Thyroid gland (tissue), 4 donors: ENCODE data around the gene SMCO3. TPM values are rescaled to one million over a fixed set of nuclear protein-coding genes. Genes with fewer than 3 reads are reported as not detected.

ENCODE experiments used
- DNase-seq, 2 donors: peaks; one replicate each; pipeline ENCODE4 v3.0.0-alpha.2; 2019
- H3K27ac ChIP-seq, 3 donors: fragments of 200-600 bp; sonication (generic); 1 replicate in 2 of 3; 2 replicates in 1 of 3; pipeline ENCODE4 v1.5.1; 2016 to 2019; ENCODE audit warnings: mild to moderate bottlenecking in 1 of 3, moderate library complexity in 1 of 3
- H3K27me3 ChIP-seq: fragments of 200-600 bp; sonication (generic); one replicate; pipeline ENCODE4 v1.5.1; 2019
- H3K36me3 ChIP-seq, 2 donors: fragments of 200-600 bp; sonication (generic); one replicate each; pipeline ENCODE4 v1.5.1; 2016 to 2019
- H3K4me1 ChIP-seq, 2 donors: fragments of 200-600 bp; sonication (generic); one replicate each; pipeline ENCODE4 v1.5.1; 2017 to 2019
- H3K4me3 ChIP-seq, 3 donors: fragments of 200-600 bp; sonication (generic); replicated peaks in 1 of 3; 1 replicate in 2 of 3; 2 replicates in 1 of 3; pipeline ENCODE4 v1.5.1; 2016; ENCODE audit warnings: mild to moderate bottlenecking in 1 of 3
- H3K9me3 ChIP-seq: fragments of 200-600 bp; sonication (generic); one replicate; pipeline ENCODE4 v1.5.1; 2017
- POLR2A ChIP-seq, 2 donors: fragments of 450-650 bp; IDR thresholded peaks; one replicate each; pipeline ENCODE4 v1.6.1; 2017; ENCODE audit warnings: antibody characterized with exemption in 2 of 2, mild to moderate bottlenecking in 2 of 2, moderate library complexity in 1 of 2
- WGBS, 2 donors: methylation state at CpG; one replicate each; pipeline ENCODE4 v1.1.5; 2017; 5-methylcytosine and 5-hydroxymethylcytosine counted together
- intact Hi-C: fragments of 100-400 bp; cut with DNase I; formaldehyde crosslinking; loops from one replicate; pipeline ENCODE4 v1.15.1; 2023
- total RNA-seq, 4 donors: library from RNA; depleted of rRNA; stranded (reverse); fragments of >200 nt; gene quantifications; one replicate each; pipeline ENCODE4 v1.2.3, GENCODE V29; 2016
- TF ChIP-seq, protein P1 (sequence below), 6 experiments: fragments of 200-600 bp in 3 of 6; fragments of 450-650 bp in 3 of 6; sonication (generic) in 3 of 6; IDR thresholded peaks; one replicate each; pipeline ENCODE4 v1.5.1; 2016 to 2019; ENCODE audit warnings: antibody characterized with exemption in 6 of 6, mild to moderate bottlenecking in 2 of 6, inconsistent platforms in 1 of 6, moderate library complexity in 1 of 6

SMCO3 gene
- total RNA-seq = 1 to 10 TPM in 1 of 4 donors, under 1 TPM in 2, not detected in 1; 0.83 to 1.3 (median 0.89) TPM

DNA sequence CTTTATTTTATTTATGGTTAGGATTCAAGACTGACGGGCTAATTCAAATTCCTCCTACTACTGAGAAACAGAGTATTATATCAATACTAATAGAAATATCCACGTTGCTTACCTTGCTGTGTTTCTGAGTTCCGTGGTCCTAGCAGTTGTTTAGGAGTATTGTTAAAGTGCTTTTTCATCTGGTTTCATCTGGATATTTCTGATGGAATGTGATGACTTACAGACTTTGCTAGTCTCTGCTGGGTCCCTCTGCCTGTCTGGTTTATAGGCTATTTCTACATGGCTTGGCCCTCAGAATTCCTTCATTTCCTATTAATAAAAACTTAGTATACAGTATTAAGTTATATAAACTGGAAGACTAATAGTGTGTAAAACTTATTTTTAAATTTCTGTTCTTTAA, at the start of gene SMCO3:
Gene SMCO3, minus strand, starts transcription at position 169 of the 400 bp plus-strand sequence. CDS start 7,502 bp downstream, outside the sequence.
- no peaks in the 10 kb centered on the region for H3K27me3 ChIP-seq
- DNase-seq = no peak
- H3K4me1 ChIP-seq = peaks cover 8 to 10% of the 10 kb centered on the region in 2 donors
- intact Hi-C loops = no loop called here
- H3K4me3 ChIP-seq = no peak within 1 kb of the TSS
- H3K9me3 ChIP-seq = no peaks in the 10 kb centered on the region
- H3K36me3 ChIP-seq = no peaks in the 10 kb centered on the region
- no peak within 1 kb of the TSS for H3K27ac ChIP-seq
- no peak for TF ChIP-seq POLR2A (IDR thresholded peaks at IDR 0.05)
- TF ChIP-seq, protein P1, sequence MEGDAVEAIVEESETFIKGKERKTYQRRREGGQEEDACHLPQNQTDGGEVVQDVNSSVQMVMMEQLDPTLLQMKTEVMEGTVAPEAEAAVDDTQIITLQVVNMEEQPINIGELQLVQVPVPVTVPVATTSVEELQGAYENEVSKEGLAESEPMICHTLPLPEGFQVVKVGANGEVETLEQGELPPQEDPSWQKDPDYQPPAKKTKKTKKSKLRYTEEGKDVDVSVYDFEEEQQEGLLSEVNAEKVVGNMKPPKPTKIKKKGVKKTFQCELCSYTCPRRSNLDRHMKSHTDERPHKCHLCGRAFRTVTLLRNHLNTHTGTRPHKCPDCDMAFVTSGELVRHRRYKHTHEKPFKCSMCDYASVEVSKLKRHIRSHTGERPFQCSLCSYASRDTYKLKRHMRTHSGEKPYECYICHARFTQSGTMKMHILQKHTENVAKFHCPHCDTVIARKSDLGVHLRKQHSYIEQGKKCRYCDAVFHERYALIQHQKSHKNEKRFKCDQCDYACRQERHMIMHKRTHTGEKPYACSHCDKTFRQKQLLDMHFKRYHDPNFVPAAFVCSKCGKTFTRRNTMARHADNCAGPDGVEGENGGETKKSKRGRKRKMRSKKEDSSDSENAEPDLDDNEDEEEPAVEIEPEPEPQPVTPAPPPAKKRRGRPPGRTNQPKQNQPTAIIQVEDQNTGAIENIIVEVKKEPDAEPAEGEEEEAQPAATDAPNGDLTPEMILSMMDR (IDR thresholded peaks at IDR 0.05) = no peak
- WGBS, 2 donors = 86% methylated on average over 3 of the region's 3 CpGs

DNA sequence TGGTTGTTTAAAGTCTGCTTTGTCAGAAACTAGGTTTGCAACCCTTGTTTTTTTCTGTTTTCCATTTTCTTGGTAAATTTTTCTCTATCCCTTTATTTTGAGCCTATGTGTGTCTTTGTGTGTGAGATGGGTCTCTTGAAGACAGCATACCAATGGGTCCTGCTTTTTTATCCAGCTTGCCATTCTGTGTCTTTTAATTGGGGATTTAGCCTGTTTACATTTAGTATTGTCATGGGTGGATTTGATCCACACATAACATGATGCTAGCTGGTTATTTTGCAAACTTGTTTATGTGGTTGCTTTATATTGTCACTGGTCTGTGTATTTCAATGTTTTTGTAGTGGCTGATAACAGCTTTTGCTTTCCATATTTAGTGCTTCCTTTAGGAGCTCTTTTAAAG, 46.5 kb upstream of the SMCO3 start:
- no peaks in the 10 kb centered on the region for H3K36me3 ChIP-seq
- no peaks in the 10 kb centered on the region for H3K9me3 ChIP-seq
- H3K27me3 ChIP-seq = no peaks in the 10 kb centered on the region
- intact Hi-C loops = no loop called here
- TF ChIP-seq POLR2A (IDR thresholded peaks at IDR 0.05) = no peak
- TF ChIP-seq, protein P1 (IDR thresholded peaks at IDR 0.05) = no peak
- H3K4me1 ChIP-seq = no peaks in the 10 kb centered on the region
- no peak for DNase-seq
- no peak overlapping the region for H3K4me3 ChIP-seq
- no peak overlapping the region for H3K27ac ChIP-seq

DNA sequence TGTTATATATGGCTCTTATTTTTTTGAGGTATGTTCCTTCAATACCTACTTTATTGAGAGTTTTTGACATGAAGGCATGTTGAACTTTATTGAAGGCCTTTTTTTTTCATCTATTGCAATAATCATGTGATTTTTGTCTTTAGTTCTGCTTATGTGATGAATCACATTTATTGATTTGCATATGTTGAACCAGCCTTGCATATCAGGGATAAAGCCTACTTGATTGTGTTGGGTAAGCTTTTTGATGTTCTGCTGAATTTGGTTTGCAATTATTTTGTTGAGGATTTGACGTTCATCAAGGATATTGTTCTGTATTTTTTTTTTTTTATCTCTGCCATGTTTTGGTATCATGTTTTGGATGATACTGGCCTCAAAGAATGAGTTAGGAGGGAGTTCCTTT, 44.5 kb upstream of the SMCO3 start:
- intact Hi-C loops = no loop called here
- Histone ChIP-seq H3K27ac (no peak overlapping the region), H3K36me3 (no peaks in the 10 kb centered on the region), H3K27me3 (no peaks in the 10 kb centered on the region), H3K4me3 (no peak overlapping the region), H3K9me3 (no peaks in the 10 kb centered on the region), H3K4me1 (peaks cover 17% of the 10 kb centered on the region in 2 donors)
- WGBS, 2 donors = 90 to 94% methylated on average over 1 of the region's 1 CpG
- DNase-seq = no peak
- no peak for TF ChIP-seq POLR2A (IDR thresholded peaks at IDR 0.05)
- TF ChIP-seq, protein P1 (IDR thresholded peaks at IDR 0.05) = no peak

DNA sequence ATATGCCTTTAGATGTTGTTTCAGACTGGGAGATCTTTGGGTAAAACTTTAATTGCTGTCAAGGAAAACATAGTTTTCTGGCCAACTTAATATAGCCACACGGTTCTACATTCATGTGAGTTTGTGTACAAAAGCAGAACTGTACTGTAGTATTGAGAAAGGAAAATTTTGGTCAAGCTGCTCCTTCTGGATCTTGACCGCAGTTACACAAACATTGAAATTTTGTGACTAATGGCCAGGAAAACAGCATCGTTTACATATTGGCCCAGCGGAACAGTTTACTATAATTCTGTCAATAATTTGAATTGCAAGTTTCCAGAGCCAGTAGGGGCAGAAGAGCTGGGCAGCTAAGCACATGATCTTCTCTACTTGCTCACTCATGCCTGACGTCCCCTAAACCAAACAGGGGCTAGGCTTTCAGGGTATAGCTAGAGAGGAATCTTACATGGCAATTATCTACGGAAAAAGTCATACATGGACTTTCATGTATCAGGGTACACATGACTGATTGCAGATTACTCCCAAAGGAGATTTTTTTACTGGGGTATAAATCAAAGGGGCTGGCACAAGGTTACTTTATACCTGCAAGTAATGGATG, 40.7 kb upstream of the SMCO3 start:
- Histone ChIP-seq H3K27ac (peak overlapping the region; percentile 6 to 59 (median 58)), H3K4me3 (no peak overlapping the region), H3K36me3 (no peaks in the 10 kb centered on the region), H3K9me3 (no peaks in the 10 kb centered on the region), H3K4me1 (peaks cover 17 to 22% of the 10 kb centered on the region in 2 donors), H3K27me3 (no peaks in the 10 kb centered on the region)
- intact Hi-C loops = no loop called here
- 23 to 30% methylated on average over 6 of the region's 6 CpGs for WGBS, 2 donors
- TF ChIP-seq, protein P1 (IDR thresholded peaks at IDR 0.05) = no peak
- no peak for TF ChIP-seq POLR2A (IDR thresholded peaks at IDR 0.05)
- DNase-seq = no peak

GRCh38 chr12:14853961-14854360, 40.0 kb upstream of the SMCO3 start:
- DNase-seq = peak; percentile 29 to 31
- no peaks in the 10 kb centered on the region for H3K36me3 ChIP-seq
- peak overlapping the region; percentile 34 to 59 (median 58) for H3K27ac ChIP-seq
- TF ChIP-seq POLR2A (IDR thresholded peaks at IDR 0.05) = no peak
- TF ChIP-seq, protein P1 (IDR thresholded peaks at IDR 0.05) = no peak
- H3K4me3 ChIP-seq = no peak overlapping the region
- no peaks in the 10 kb centered on the region for H3K9me3 ChIP-seq
- intact Hi-C loops = no loop called here
- H3K27me3 ChIP-seq = no peaks in the 10 kb centered on the region
- WGBS, 2 donors = 18 to 21% methylated on average over 3 of the region's 3 CpGs
- peaks cover 17 to 22% of the 10 kb centered on the region in 2 donors for H3K4me1 ChIP-seq
